Measurements from ENCODE around the gene APH1B. TPM values are rescaled to one million over a fixed set of nuclear protein-coding genes. Genes with fewer than 3 reads are reported as not detected.

The APH1B gene
- total and polyA plus RNA-seq, 2 experiments from 2014 or later: 19.9 to 29.8 TPM

GRCh38 chr15:63354821-63355650, 77.6 kb downstream of the APH1B start:
- H4K20me1 ChIP-seq (ENCODE audit: insufficient read depth, poor library complexity, severe bottlenecking): no peaks in the 10 kb centered on the region
- H3K4me1 ChIP-seq (ENCODE audit: insufficient read depth): no peaks in the 10 kb centered on the region
- H2AFZ ChIP-seq: no peak overlapping the region
- 76% methylated on average over 22 of the region's 22 CpGs for WGBS (ENCODE audit: low lambda C conversion rate, missing lambda C conversion rate)
- H3K27me3 ChIP-seq: no peaks in the 10 kb centered on the region
- TF ChIP-seq CTCF (IDR thresholded peaks at IDR 0.05; ENCODE audit: poor library complexity): no peak
- no peak for TF ChIP-seq EZH2phosphoT487 (IDR thresholded peaks at IDR 0.05; ENCODE audit: low read depth, severe bottlenecking, unreplicated experiment)
- TF ChIP-seq EZH2 (IDR thresholded peaks at IDR 0.05; ENCODE audit: borderline replicate concordance): no peak
- peak overlapping the region; percentile 48 for H3K4me2 ChIP-seq
- H3K36me3 ChIP-seq (replicated peaks; ENCODE audit: insufficient read depth, low read depth): no peaks in the 10 kb centered on the region
- peak overlapping the region; percentile 44 for H3K27ac ChIP-seq
- H3K79me2 ChIP-seq: no peaks in the 10 kb centered on the region
- no peaks in the 10 kb centered on the region for H3K9me2 ChIP-seq (replicated peaks; ENCODE audit: insufficient read depth)
- DNase-seq (ENCODE audit: low spot score): no peak
- no peaks in the 10 kb centered on the region for H3K9me3 ChIP-seq (ENCODE audit: low read depth)
- H3K4me3 ChIP-seq: no peak overlapping the region

GRCh38 chr15:63357061-63357460, 79.7 kb downstream of the APH1B start:
- Histone ChIP-seq H3K9me3 (ENCODE audit: low read depth) (no peaks in the 10 kb centered on the region), H3K4me1 (ENCODE audit: insufficient read depth) (no peaks in the 10 kb centered on the region), H3K27ac (peak overlapping the region; percentile 50), H4K20me1 (ENCODE audit: insufficient read depth, poor library complexity, severe bottlenecking) (no peaks in the 10 kb centered on the region), H3K79me2 (no peaks in the 10 kb centered on the region), H3K27me3 (no peaks in the 10 kb centered on the region), H3K4me3 (no peak overlapping the region), H3K36me3 (replicated peaks; ENCODE audit: insufficient read depth, low read depth) (no peaks in the 10 kb centered on the region), H2AFZ (no peak overlapping the region), H3K9me2 (replicated peaks; ENCODE audit: insufficient read depth) (no peaks in the 10 kb centered on the region), H3K4me2 (no peak overlapping the region)
- WGBS (ENCODE audit: low lambda C conversion rate, missing lambda C conversion rate): 80% methylated on average over 4 of the region's 4 CpGs
- TF ChIP-seq EZH2 (IDR thresholded peaks at IDR 0.05; ENCODE audit: borderline replicate concordance): no peak
- TF ChIP-seq EZH2phosphoT487 (IDR thresholded peaks at IDR 0.05; ENCODE audit: low read depth, severe bottlenecking, unreplicated experiment): no peak
- TF ChIP-seq CTCF (IDR thresholded peaks at IDR 0.05; ENCODE audit: poor library complexity): no peak
- DNase-seq (ENCODE audit: low spot score): no peak

GRCh38 chr15:63357731-63358130, 80.3 kb downstream of the APH1B start:
- TF ChIP-seq EZH2phosphoT487 (IDR thresholded peaks at IDR 0.05; ENCODE audit: low read depth, severe bottlenecking, unreplicated experiment): no peak
- no peak for TF ChIP-seq EZH2 (IDR thresholded peaks at IDR 0.05; ENCODE audit: borderline replicate concordance)
- no peak for TF ChIP-seq CTCF (IDR thresholded peaks at IDR 0.05; ENCODE audit: poor library complexity)
- H3K4me1 ChIP-seq (ENCODE audit: insufficient read depth): no peaks in the 10 kb centered on the region
- H3K27ac ChIP-seq: peak overlapping the region; percentile 50
- no peaks in the 10 kb centered on the region for H3K27me3 ChIP-seq
- H3K4me2 ChIP-seq: no peak overlapping the region
- H3K36me3 ChIP-seq (replicated peaks; ENCODE audit: insufficient read depth, low read depth): no peaks in the 10 kb centered on the region
- 70% methylated on average over 3 of the region's 3 CpGs for WGBS (ENCODE audit: low lambda C conversion rate, missing lambda C conversion rate)
- no peaks in the 10 kb centered on the region for H3K9me3 ChIP-seq (ENCODE audit: low read depth)
- no peaks in the 10 kb centered on the region for H3K79me2 ChIP-seq
- no peaks in the 10 kb centered on the region for H4K20me1 ChIP-seq (ENCODE audit: insufficient read depth, poor library complexity, severe bottlenecking)
- H3K9me2 ChIP-seq (replicated peaks; ENCODE audit: insufficient read depth): no peaks in the 10 kb centered on the region
- no peak overlapping the region for H2AFZ ChIP-seq
- DNase-seq (ENCODE audit: low spot score): no peak
- no peak overlapping the region for H3K4me3 ChIP-seq

All from hepatocyte (in vitro differentiated cells).